GM12872 (cell line): ENCODE measurements around the gene LRRC8A.

Experiments used
- CTCF ChIP-seq: IDR thresholded peaks from 3 replicates; pipeline ENCODE4 v1.5.1; 2011; ENCODE audit warnings: low read depth, mild to moderate bottlenecking, low read length, moderate library complexity; ENCODE audit not compliant: insufficient read depth

Gene LRRC8A

DNA sequence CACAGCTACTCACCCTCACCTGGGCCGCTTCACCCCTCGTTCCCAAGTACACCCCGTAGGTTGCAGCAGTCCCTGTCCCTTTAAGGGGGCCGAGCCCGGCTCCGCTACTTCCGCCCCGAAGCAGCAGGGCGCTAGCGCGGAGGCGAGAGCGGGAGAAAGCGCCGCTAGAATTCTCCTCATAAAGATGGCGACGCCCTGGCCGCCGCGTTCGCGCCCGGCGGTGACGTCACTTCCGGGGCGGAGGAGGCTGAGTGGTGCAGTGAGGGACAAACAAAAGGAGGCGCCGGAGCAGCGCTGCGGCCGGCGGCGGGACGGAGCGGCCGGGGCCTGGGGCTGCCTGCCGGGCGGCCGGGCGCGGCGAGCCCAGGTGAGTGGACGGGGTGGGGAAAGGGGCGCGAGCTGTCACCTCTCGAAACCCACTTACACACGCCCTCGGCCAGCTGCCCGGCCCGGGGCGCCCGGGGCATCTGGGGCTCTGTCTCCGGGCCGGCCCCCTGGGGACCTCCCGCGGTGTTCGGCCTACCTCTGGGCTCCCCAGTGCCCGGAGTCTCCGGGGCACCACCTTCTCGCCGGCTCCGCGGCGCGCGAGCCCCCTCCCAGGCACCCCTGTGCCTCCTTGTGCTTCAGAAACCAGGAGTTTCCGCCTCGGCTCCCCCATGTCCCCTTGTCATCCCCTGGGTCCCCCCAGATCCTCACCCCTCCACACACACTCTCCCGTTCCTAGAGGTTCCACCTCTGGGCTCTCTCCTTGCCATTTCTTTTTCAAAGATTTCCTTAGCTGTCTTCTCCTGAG is at the start of gene LRRC8A, which contains the start of gene KYAT1:
Gene LRRC8A, plus strand, starts transcription at position 250 of the 793 bp plus-strand sequence. CDS start 25,032 bp downstream, outside the sequence.
Gene KYAT1, minus strand, starts transcription at position 67 of the 793 bp plus-strand sequence. CDS start 36,545 bp downstream, outside the sequence.
- no peak for TF ChIP-seq CTCF

GRCh38 chr9:128833696-128834095 is 48.2 kb upstream of the LRRC8A start:
- no peak for TF ChIP-seq CTCF

DNA sequence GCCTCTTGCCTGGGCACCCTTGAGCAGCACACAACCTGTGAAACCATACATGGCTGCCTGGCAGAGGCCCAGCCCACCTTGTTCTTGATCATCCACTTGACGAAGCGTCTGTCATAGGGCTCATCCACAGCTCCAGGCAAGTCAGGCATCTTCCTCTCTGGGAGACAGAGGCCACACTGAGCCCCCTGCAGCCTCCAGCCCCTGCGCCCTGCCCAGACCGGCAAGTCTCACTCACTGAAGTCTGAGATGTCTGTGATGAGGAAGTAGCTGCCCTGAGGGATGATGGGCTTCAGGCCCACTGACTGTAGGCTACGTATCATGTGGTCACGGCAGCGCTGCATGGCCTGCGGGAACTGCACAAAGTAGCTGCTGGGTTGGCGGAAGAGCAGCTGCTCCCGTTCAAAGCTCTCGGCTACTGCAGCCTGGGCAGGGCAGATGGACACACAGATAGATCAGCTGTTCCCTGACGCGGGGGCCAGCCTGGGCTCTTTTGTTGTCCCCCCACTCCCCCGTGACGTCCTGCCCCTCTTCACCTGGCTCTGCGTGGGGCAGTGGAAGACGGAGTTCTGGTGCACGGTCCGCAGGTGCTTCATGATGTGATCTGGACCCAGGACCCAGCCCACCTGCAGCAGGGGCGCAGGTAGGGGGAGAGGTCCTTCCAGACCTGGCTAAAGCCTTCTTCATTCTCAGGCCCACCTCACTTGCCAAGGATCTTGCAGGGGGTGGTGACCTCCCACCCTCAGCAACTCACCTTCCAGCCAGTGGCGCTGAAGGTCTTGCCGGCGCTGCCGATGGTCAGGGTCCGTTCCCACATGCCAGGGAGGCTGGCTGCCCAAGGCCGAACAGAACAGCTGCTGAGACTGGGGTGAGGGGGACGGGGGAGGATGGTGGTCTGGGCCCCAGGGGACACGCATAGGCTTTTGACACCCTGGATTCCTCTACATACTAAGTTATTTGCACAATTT is 46.4 kb upstream of the LRRC8A start:
- TF ChIP-seq CTCF, result no peak

DNA sequence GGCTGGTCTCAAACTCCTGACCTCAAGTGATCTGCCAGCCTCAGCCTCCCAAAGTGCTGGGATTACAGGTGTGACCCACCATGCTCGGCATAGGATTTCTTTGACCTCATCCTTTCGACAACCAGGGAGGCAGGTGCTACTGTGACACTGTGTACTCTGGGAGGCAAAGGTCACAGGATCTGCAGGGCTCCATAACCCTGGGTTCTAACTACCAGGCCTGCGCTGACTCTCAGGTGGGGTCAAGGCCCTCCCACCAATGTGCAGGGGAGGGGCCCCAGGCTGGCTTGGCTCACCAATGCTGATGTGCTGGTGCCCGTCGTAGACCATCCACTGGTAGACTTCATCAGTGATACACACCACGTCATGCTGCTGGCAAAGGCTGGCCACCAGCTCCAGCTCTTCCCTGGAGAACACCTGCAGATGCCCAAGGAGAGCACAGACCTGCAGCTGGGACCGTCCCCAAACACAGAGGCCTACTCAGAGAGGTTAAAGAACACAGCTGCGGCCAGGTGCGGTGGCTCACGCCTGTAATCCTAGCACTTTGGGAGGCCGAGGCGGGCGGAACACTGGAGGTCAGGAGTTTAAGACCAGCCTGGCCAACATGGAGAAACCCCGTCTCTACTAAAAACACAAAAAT is 45.3 kb upstream of the LRRC8A start:
- no peak for TF ChIP-seq CTCF

DNA sequence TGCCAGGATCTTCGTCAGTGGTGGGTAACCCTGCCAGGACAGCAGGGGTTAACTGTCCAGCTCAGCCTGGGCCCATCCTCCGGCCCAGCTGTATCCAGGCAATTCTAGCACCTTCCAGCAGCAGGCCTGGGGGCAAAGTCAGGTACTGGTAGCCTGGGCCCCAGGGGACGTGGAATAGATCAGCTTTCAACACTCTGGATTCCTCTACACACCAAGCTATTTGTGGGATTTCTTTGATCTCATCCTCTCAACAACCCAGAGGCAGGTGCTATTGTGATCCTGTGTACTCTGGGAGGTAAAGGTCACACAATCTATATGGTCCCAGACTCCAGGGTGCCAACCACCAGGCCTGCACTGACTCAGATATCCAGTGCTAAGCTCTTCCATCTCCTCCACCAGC is 43.6 kb upstream of the LRRC8A start:
- no peak for TF ChIP-seq CTCF

- TF ChIP-seq CTCF, result no peak
Observed at GRCh38 chr9:128840524-128840923, 41.4 kb upstream of the LRRC8A start.
